GM12873 (cell line): ENCODE results near the gene EIF5.

Source experiments
- CTCF ChIP-seq: IDR thresholded peaks from 2 replicates; pipeline ENCODE4 v1.5.1; 2012; ENCODE audit warnings: low read depth, mild to moderate bottlenecking, moderate library complexity, low read length, control low read depth; ENCODE audit not compliant: insufficient read depth; ENCODE audit errors: missing control alignments

The EIF5 gene

DNA sequence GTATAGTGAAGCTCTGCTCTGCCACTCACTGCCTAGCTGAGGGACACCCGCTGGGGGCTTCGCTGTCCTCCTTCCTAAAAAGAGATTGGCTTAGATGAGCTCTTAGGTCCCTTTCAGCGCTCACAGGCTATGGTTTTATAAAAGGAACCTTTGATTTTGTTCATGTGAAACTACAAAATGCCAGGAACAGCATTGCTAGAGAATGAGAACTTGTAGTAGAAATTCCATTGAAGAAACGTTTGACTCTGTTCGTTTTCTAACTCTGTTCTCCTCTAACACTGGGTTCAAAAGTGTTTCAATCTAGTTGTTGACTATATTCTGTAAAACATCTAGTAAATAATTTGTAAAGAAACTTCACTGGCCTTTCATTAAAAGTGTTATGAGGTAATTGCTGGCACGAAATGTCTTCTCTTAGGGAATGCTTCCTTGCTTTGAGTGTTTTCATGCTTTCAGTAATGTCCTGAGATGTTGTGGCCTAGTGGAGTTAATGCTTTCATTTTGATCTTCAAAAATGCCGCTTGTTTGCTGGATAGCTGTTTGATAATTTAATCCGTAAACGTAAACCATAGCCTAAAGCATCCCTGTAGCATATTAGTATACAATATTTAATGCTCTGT, 52.8 kb downstream of the EIF5 start:
- no peak for TF ChIP-seq CTCF

DNA sequence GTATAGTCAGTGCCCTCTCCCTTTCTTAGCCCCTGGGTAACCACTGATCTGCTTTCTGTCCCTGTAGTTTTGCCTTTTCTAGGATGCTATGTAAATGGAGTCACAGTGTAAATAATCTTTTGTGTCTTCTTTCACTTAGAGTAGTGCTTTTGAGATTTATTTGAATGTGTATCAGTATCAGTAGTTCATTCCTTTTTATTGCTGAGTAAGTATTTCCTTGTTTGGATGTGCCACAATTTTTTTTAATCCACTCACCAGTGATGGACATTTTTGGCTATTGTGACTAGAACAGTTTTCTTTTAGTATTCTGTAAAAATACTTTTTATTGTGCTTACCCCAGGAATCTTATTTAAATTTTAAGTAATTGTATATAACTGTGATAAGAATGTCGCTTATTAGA, 54.6 kb downstream of the EIF5 start:
- no peak for TF ChIP-seq CTCF

GRCh38 chr14:103390605-103391004, 56.6 kb downstream of the EIF5 start:
- TF ChIP-seq CTCF: no peak

- peak; percentile 69 for TF ChIP-seq CTCF
These were observed 57.0 kb downstream of the EIF5 start for GRCh38 chr14:103391048-103391447.

DNA sequence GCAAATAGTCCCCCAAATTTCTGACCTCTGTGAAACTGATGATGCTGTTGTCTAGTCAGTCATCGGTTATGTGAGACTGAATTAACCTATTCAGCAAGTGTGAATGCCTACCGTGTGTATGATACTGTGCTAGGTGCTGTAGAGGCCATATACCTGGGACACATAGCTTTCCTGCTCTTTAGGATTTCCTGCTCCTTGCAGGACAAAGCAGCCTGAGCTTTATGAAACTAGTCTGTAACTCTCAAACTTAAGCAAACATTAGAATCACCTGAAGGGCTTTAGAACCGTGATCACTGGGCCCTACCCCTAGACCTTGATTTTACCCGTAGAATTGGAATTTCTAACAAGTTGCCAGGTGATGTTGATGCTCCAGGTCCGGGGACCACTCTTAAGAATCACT, 58.1 kb downstream of the EIF5 start:
- TF ChIP-seq CTCF: no peak

GRCh38 chr14:103392572-103392971, 58.5 kb downstream of the EIF5 start:
- TF ChIP-seq CTCF: no peak

DNA sequence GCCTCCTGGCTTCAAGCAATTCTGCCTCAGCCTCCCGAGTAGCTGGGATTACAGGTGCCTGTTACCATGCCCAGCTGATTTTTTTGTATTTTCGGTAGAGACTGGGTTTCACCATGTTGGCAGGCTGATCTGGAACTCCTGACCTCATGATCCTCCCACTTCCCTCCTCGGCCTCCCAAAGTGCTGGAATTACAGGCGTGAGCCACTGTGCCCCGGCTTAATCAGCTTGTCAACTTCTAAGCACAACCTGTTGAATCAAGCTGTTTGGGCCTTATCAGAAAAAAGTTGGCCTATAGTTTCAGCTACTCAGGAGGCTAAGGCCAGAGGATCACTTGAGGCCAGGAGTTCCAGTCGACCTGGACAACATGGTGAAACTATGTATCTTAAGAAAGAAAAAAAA, 59.0 kb downstream of the EIF5 start:
- no peak for TF ChIP-seq CTCF
